Central memory CD4-positive, alpha-beta T cell (primary cell): ENCODE data around the gene S100A7A.

Experiments
- DNase-seq: peaks from one replicate; pipeline ENCODE4 v3.0.0; 2022

The S100A7A gene

DNA sequence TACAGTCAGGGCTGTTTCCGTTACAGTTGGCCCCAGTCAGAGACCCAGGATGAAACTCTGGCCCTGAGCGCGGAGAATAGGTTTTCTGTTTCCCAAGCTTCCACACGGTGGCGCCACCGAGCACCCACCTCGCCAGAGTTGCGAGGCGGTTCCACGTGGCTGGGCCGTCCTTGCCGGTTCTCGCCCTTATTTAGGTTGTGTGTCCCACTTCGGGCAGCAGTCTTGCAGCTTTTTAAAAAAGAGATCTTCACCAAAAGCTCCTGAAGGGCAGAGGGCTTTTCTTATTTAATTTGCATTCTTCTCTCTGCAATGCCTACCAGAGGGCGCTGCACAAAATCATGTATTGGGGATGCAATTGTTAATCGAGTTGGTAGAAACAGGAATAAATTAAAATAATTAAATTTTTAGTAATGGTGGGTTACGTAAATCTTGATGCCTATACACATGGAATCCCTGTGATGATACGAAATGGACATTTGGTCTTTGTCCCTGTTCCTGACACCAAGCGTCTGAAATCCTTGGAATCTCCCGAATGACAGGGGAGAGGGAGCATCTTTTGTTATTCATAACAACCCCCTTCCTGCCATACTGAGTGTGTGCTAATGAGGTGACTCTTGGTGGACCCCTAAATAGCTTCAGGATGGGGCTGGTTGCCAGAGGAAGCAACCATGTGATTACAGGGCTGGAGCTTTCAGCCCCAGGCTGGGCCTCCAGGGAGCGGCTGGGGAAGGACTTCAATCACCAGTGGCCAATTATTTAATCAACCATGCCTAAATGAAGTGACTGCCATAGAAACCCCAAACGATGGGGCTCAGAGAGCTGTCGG is 49.7 kb downstream of the S100A7A start:
- peak; percentile 36 for DNase-seq

DNA sequence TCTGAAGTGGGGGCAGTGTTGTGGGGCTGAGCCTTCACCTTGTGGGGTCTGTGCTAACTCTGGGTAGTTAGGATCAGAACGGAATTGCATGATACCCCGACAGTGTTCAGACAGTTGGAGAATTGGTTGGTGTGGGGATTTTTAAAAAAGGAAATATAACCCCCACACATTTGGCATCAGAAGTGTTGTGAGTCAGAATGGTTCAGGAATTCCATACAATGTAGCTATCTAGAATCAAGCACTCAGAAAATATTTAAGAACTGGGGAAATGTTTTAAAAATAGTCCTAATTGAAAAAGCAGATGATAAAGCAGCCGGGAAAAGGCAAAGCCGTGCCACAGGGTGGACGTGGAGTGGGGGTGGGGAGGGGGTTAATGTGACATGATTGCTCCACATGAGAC is 50.6 kb downstream of the S100A7A start:
- DNase-seq = no peak

GRCh38 chr1:153470707-153471106 is 54.4 kb downstream of the S100A7A start:
- DNase-seq = no peak
